CD4-positive, alpha-beta T cell treated with Interleukin-21 for 1 hour (primary cell): ENCODE data around the gene VWCE.

Experiments
- DNase-seq: peaks from one replicate; pipeline ENCODE4 v3.0.0-alpha.2; 2020

The VWCE gene

GRCh38 chr11:61325649-61326414, 30.7 kb upstream of the VWCE start:
- no peak for DNase-seq

GRCh38 chr11:61315260-61315659, 20.1 kb upstream of the VWCE start:
- DNase-seq = no peak

GRCh38 chr11:61310749-61311148, 15.6 kb upstream of the VWCE start:
- DNase-seq = no peak

- no peak for DNase-seq
Measured at GRCh38 chr11:61309739-61310138, 14.6 kb upstream of the VWCE start.

GRCh38 chr11:61309141-61309540, 14.0 kb upstream of the VWCE start:
- no peak for DNase-seq

- no peak for DNase-seq
Measured at GRCh38 chr11:61307354-61307753, 12.2 kb upstream of the VWCE start.

- no peak for DNase-seq
Measured at GRCh38 chr11:61306221-61306620, 11.1 kb upstream of the VWCE start.

GRCh38 chr11:61305417-61305816, 10.3 kb upstream of the VWCE start:
- no peak for DNase-seq

GRCh38 chr11:61303725-61304124, 8.6 kb upstream of the VWCE start:
- DNase-seq = no peak

GRCh38 chr11:61302550-61302949, 7.4 kb upstream of the VWCE start:
- no peak for DNase-seq

- DNase-seq = no peak
Measured at GRCh38 chr11:61298663-61299244, 3.6 kb upstream of the VWCE start.

- no peak for DNase-seq
Measured at GRCh38 chr11:61297746-61298145, 2.6 kb upstream of the VWCE start.

GRCh38 chr11:61297341-61297740, 2.2 kb upstream of the VWCE start:
- no peak for DNase-seq

GRCh38 chr11:61295596-61295926, 445 bp upstream of the VWCE start:
- no peak for DNase-seq

- DNase-seq = no peak
Measured at GRCh38 chr11:61293867-61294716, 1.0 kb downstream of the VWCE start.

GRCh38 chr11:61292356-61292755, 2.8 kb downstream of the VWCE start:
- no peak for DNase-seq

GRCh38 chr11:61290905-61291690, 4.0 kb downstream of the VWCE start:
- DNase-seq = no peak

GRCh38 chr11:61287338-61287977, 7.7 kb downstream of the VWCE start:
- no peak for DNase-seq

GRCh38 chr11:61283613-61284012, 11.5 kb downstream of the VWCE start:
- no peak for DNase-seq

GRCh38 chr11:61281581-61282250, 13.4 kb downstream of the VWCE start:
- DNase-seq = peak; percentile 13

GRCh38 chr11:61280883-61281580, 14.1 kb downstream of the VWCE start:
- DNase-seq = no peak
